Stimulated activated CD4-positive, alpha-beta T cell treated with anti-CD3 and anti-CD28 coated beads, Interleukin-4, amount 100 ng/mL, for 1 hour (primary cell): ENCODE results near the gene UTP15.

Source experiments
- DNase-seq: peaks from one replicate; pipeline ENCODE4 v3.0.0-alpha.2; 2020

UTP15 gene

DNA sequence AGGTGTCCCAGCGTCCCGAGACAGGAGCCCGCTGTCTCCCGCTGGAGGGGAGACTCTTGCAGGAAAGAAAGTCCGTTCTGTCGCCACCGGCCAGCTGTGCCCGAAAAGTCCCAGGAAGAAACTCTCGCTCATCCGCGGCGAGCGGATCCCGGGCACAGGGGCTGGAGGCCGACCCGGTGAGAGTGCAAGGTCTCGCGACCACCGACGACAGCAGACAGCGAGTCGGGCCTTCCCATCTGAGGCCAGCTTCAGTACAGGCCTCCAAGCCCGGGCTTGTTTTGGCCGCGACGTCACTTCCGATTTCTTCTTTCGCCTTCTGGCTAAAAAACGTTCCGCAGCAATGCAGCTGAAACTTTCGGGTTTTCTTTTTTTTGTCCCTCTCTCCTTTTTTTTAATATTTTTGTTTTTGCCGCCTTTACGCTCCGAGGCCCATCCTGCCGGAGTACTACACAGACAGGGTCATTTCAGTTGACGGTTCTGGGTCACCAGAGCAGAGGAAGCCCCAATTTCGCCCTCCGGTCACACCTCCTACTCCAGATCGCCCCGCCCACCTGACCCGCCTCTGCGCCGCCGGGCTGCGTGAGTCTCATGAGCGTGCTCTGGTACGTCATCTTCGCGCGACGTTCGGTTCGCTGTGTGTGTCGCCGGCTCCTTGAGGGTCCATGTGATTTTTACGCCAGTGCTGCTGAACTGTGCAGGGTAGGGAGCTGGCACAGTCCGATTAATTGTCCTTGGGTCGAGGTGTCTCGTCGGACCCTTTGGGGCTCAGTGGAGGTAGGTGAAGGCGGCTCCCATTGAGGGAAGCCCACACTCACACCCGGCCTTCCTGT, at the start of gene UTP15, which contains the start of gene ANKRA2:
Gene UTP15, plus strand, starts transcription at position 605 of the 830 bp plus-strand sequence. CDS start 1,602 bp downstream, outside the sequence.
Gene ANKRA2, minus strand, starts transcription at position 501 of the 830 bp plus-strand sequence. CDS start 2,758 bp downstream, outside the sequence.
- DNase-seq: peak; percentile 100

- peak; percentile 41 for DNase-seq
These were observed 45.8 kb upstream of the UTP15 start for GRCh38 chr5:73519531-73520283.

GRCh38 chr5:73522989-73523388, 42.6 kb upstream of the UTP15 start:
- DNase-seq: no peak

- DNase-seq: no peak
These were observed 41.7 kb upstream of the UTP15 start for GRCh38 chr5:73523861-73524260.

DNA sequence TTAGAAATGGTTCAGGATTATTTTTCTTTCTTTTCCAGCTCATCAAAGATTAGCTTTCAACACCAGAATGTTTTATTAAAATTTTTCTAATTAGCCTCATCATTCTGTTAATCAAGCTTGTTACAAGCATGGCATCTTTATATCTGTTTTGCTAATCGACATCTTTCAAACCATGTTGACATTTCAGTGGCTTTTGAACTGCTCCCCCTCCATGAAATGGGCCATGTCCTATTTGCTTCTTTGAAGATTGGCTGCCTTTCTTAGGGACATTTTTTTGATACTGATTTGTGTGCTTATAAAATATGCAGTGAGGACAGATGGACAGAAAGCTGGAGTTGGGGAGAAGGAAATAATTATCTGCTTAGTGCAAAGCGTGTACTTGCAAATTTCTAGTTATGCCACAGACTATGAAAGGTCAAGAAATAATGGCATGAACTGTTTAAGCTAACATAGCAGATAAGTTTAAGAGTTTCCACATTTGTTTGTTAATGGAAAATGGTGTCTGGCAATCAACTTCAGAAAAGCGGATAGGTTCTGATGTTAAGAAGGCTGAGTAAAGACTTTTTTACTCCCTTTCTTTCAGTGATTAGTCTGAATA, 39.8 kb upstream of the UTP15 start:
- DNase-seq: no peak

GRCh38 chr5:73528248-73528647, 37.3 kb upstream of the UTP15 start:
- no peak for DNase-seq

DNA sequence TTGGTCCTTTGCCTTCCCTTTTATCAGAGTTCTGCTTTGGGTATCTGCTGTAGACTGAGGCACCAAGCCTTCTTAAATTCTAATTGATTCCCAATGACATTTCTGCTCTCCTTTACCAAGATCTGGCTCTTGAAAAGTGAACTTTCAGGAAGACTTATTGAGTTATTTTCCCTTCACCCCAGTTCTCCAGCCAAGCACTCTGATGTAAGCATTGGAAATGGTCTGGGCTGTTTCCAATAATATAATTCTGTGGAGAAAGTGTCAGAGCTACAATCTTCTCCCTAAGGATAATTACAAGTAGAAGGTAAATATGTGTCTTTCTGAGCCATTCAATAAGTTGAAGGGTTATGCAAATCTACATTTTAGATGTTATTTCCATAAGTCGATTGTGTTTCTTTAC, 36.5 kb upstream of the UTP15 start:
- no peak for DNase-seq

GRCh38 chr5:73531356-73531755, 34.2 kb upstream of the UTP15 start:
- DNase-seq: no peak

- no peak for DNase-seq
These were observed 33.3 kb upstream of the UTP15 start for GRCh38 chr5:73532195-73532594.

DNA sequence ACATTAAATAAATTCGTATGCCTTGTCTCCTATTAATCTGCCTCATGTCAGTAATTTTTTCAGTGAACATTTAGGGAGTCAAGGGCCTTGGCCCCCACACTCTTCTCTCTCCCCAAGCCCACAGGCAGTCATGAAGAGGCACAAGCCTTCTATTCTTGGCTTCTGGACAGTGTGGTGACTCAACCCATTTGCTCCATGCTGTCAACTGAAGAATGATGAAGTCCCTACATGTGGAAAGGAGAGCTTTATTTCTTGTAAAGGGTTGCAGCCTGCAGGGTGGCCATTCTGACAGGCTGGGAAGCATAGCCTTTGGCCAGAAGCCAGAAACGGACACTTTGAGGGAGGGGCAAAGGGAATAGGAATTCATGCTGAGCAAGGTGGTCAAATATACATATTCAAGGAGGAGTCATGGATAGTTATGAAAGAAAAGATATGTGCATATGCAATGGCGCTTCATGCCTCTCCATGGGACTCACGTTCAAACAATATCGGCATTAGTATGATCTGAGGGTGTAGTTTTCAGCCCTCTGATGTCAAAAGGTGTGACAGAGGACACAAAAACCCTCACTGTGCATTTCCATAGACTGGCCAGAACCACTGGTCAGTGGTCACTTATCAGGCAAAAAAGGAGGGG, 31.4 kb upstream of the UTP15 start:
- DNase-seq: no peak

DNA sequence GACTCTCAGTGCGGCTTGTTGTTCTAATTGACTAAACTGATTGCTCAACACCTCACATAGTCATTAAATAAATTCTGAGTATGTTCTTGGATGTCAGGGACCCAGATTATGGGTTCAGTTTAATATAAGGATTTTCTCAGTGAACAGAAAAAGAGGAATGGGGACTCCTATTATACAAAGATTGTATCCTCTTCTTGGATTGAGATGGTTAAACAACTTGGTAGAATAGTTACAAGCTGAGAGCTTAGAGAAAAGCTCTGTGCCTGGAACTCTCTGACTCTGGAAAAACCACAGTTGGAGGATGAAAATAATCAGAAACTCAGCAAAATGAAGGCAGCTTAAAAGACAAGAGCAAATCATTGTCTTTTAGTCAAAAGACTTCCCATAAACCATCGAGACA, 30.6 kb upstream of the UTP15 start:
- DNase-seq: no peak

DNA sequence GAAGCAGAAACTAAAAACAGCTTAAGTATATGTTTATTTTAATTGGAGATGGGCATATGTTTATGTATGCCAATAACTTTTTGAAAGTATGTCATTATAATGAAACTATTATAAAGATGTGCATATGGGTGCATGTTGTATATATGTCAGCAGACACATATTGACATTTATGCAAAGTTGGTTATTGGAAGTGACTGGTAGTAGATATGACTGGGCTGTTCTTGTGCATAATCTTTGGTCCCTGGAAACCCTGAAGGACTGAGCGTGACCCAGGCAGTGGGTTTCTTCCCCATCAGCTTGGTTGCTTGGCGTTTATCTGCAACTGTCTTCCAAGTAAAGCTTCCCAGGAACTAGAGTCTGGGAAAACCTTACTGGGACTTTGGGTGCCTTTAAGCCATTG, 25.8 kb upstream of the UTP15 start:
- no peak for DNase-seq

GRCh38 chr5:73540192-73540591, 25.4 kb upstream of the UTP15 start:
- no peak for DNase-seq

DNA sequence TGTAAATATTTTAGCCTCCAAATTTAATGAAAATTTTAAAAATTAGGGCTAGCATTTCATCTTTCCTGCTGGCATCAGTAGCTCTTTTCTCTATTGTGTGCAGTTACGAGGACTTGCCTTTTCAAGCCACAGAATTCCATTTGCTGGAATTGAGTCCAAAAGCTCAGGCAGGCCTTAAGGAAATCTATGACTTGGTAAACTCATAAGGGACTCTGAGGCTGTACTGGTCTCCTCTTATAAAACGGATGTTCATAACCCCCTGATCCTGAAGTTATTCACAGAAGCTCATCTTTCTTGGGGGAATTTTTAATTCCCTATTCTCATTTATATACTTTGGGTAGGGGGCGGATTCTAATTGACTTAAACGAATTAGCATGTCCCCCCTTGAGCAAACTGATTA, 23.5 kb upstream of the UTP15 start:
- no peak for DNase-seq

DNA sequence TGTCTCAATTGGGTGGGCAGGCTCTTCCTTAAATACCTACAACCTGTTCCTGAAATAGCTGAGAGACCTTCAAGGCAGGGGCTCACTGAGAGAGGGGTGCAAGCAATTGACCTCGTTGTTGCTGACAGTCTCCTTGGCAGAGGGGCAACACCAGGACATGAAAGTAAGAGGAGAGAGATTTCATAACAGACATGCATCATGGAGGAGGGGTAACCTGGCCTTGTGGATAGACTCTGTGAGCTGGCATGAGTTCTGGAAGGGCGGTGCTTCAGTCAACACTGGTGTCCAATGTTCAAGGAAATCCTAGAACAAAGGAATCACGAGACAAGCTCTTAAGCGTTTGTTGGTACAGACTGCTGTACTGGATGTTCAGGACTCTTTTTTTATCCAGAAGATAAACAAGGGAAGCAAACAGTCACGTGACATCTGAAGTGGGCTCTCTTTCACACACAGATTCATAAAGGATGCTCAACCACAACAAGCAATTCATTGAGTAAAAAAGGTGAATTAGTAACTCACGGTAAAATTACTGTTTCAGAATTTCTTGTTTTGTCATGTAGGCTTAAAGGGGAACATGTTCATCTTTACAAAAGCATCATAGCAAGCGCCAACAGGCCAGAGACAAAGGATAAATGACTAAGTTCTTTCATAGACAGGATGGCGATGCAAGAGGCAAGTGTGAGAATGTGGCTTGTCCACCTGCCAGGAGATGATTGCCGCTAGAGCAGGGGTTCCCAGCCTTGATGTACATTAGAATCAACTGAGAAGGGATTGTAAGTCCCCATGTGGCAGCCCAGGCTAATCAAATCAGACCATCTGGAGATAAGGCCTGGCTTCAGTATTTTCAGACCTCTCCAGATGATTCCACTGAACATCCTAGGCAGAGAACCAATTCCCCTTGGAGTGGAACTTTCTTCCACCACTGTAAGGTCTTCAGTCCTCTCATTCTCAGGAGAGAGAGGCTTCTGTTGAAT, 20.8 kb upstream of the UTP15 start:
- DNase-seq: no peak

DNA sequence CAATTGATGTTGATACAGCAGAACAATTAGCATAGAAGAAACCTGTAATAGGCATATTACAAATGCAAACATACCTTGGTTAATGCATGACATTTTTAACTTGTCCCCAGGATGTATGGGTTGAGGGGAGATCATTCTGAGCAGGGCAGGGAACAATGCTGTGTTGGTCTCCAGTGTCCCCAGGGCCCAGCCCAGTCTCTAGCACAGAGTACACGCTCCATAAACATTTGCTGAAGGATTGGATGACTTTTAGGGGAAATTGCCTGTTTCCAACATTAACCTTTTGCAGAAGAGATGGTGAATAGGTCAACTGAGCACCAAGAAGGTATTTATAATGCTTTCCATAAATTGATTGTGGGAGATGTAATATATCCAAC, 20.2 kb upstream of the UTP15 start:
- no peak for DNase-seq

- no peak for DNase-seq
These were observed 15.5 kb upstream of the UTP15 start for GRCh38 chr5:73550016-73550415.

DNA sequence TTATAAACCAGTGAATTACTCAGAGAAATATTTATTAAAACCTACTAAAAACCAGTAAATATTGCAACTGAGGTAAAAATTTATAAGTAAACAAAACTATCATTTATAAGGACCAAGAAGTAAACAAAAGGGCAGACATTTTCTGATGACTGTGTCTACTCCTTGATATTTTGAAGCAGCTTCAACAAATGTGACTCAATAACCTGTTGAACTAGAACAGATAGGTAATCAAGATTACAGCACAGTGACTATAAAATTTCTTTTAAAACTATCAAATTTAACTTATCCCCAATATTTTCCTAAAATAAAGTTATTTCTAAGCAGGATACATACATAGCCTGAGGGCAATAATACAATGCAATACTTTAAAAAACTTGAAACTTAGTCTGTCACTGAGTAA, 12.9 kb upstream of the UTP15 start:
- no peak for DNase-seq

- DNase-seq: no peak
These were observed 6.6 kb upstream of the UTP15 start for GRCh38 chr5:73558950-73559349.

DNA sequence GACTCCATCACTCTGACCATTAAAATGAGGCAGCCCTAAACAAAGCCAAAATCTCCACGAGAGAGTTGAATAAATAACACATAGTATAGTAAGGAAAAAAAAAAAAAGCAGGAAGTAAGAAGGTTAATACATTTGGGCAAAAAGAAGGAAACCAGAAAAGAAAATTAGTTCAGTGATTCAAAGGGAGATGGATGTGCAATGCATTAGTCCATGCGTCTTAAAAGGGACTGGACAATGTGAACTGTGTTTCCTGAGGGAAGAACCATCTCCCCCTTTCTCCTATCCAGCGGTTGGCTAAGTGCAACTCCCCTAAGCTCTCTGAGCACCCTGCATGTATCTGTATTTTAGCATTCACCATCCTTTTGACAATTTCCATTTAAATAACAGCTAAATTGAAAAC, 1.5 kb upstream of the UTP15 start:
- no peak for DNase-seq

GRCh38 chr5:73564675-73565074, 868 bp upstream of the UTP15 start:
- DNase-seq: no peak

DNA sequence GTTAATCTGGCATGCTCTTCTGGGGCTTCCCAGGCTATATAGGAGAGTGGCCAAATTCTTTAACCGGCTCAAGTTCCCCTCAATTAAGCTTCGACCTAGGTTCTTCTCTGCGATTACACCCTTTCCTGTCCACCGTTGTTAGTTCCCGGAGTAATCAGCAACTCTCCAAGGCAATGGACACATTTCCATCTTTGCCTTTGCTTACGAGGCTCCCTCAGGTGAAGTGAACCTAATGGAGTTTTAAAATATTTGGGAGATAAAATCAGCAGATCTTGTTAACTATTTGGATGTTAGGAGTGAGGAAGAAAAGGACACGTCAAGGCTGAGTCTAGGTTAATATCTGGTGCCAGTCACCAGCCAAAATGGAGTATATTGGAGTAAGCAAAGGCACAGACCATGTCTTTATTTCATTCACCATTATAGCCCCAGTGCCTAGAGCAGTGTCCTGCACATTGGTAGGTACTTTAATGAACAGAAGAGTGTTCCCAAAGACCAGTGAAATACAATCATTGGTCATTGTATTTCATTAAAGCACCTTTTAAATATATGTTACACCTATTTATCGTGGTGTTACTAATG, 515 bp downstream of the UTP15 start:
- no peak for DNase-seq
